ENCODE results near the gene RTP4. TPM values are rescaled to one million over a fixed set of nuclear protein-coding genes. Genes with fewer than 3 reads are reported as not detected.
"Not testable (repeated sequence)": the region's sequence is repeated elsewhere in the genome, so short reads cannot be mapped to it uniquely, and the experiment has no call there.

The RTP4 gene
- total and polyA plus RNA-seq, 2 of the 8 experiments (the other 6 are each of a cell fraction or from before 2014, with no cell fraction given) = not detected

DNA sequence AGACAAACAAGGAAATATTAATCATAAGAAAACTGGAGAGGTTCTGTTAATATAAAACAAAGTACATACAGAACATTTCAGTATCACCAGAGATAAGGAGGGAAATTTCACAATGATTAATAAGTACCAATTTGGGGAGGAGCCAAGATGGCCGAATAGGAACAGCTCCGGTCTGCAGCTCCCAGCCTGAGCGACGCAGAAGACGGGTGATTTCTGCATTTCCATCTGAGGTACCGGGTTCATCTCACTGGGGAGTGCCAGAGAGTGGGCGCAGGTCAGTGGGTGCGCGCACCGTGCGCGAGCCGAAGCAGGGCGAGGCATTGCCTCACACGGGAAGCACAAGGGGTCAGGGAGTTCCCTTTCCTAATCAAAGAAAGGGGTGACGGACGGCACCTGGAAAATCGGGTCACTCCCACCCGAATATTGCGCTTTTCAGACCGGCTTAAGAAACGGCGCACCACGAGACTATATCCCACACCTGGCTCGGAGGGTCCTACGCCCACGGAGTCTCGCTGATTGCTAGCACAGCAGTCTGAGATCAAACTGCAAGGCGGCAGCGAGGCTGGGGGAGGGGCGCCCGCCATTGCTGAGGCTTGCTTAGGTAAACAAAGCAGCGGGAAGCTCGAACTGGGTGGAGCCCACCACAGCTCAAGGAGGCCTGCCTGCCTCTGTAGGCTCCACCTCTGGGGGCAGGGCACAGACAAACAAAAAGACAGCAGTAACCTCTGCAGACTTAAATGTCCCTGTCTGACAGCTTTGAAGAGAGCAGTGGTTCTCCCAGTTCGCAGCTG lies 44.0 kb downstream of the RTP4 start:
- H2AFZ ChIP-seq (ENCODE audit: low read length); H4K8ac ChIP-seq (ENCODE audit: extremely low read depth, insufficient read depth, low read length); H3K4me1 ChIP-seq (replicated peaks in 1 of 4; ENCODE audit: control insufficient read depth in 3 of 4, insufficient read depth in 4 of 4, low read length in 3 of 4); H2BK120ac ChIP-seq (replicated peaks; ENCODE audit: low read depth, low read length); H3K56ac ChIP-seq (replicated peaks; ENCODE audit: insufficient read length, low read depth, low read length); H3K23me2 ChIP-seq (ENCODE audit: low read depth, low read length); H4K91ac ChIP-seq (replicated peaks; ENCODE audit: insufficient read length, low read length); H2BK12ac ChIP-seq (ENCODE audit: low read depth, low read length); H2BK5ac ChIP-seq (ENCODE audit: low read depth, low read length); H2BK15ac ChIP-seq (ENCODE audit: low read length); H3K9ac ChIP-seq (replicated peaks in 1 of 4; ENCODE audit: extremely low read depth in 1 of 4, low read depth in 3 of 4, low read length in 3 of 4); H3K4ac ChIP-seq (replicated peaks; ENCODE audit: insufficient read length, low read depth, low read length); H2AK5ac ChIP-seq (ENCODE audit: low read depth, low read length); H3K27me3 ChIP-seq (replicated peaks in 1 of 4; ENCODE audit: control insufficient read depth in 3 of 4, extremely low read depth in 1 of 4, insufficient read depth in 3 of 4, low read length in 3 of 4); FAIRE-seq; H3K36me3 ChIP-seq (ENCODE audit: control insufficient read depth in 2 of 4, insufficient read depth in 4 of 4, low read length in 3 of 4); H3K4me3 ChIP-seq (ENCODE audit: extremely low read depth in 1 of 4, insufficient read depth in 2 of 4, low read depth in 3 of 4, low read length in 4 of 4); H2BK20ac ChIP-seq (ENCODE audit: low read length); H4K20me1 ChIP-seq (replicated peaks in 1 of 2; ENCODE audit: control insufficient read depth in 1 of 2, insufficient read depth in 2 of 2, low read length in 2 of 2); H3K79me2 ChIP-seq (ENCODE audit: control insufficient read depth in 1 of 2, insufficient read depth in 2 of 2, low read length in 2 of 2); H3K9me3 ChIP-seq (ENCODE audit: insufficient read depth in 2 of 2, low read depth in 1 of 2, low read length in 1 of 2); H3K23ac ChIP-seq (ENCODE audit: insufficient read length); H3K4me2 ChIP-seq (ENCODE audit: insufficient read depth in 1 of 2, low read depth in 2 of 2, low read length in 2 of 2); H3K18ac ChIP-seq (ENCODE audit: extremely low read depth, low read length); H4K5ac ChIP-seq (ENCODE audit: insufficient read length, low read depth, low read length); H3K79me1 ChIP-seq (ENCODE audit: low read depth, low read length); H3K14ac ChIP-seq (ENCODE audit: insufficient read length); POLR2A ChIA-PET (ENCODE audit: partially characterized antibody); H3K27ac ChIP-seq (ENCODE audit: low read depth, low read length): not testable (repeated sequence)
- DNase-seq (ENCODE audit: low read depth in 1 of 2, low spot score in 2 of 2) = peak in 1 of 2 experiments; percentile 54
- CTCF ChIA-PET (ENCODE audit: partially characterized antibody) = interaction anchor here (2.0 kb wide), 1 partner anchor 94 kb away, joined by 7 read pairs; no protein-coding TSS in a partner anchor
- WGBS, 2 experiments (ENCODE audit: extremely low coverage in 1 of 2, insufficient coverage in 1 of 2, insufficient read length in 1 of 2, insufficient replicate concordance in 2 of 2, low coverage in 1 of 2, low lambda C conversion rate in 2 of 2, missing lambda C conversion rate in 1 of 2) = 73% methylated on average over 5 of the region's 35 CpGs; no CpG with 5 or more reads in 1 of the 2 experiments
- peak; percentile 40; the same call in 1 of the 2 replicates for TF ChIP-seq YY1 (IDR thresholded peaks at IDR 0.05; ENCODE audit: low read depth, low read length)

Other genes with a start within 250 kb of the RTP4 start
- gene RPL39L, start 228.9 kb upstream of the RTP4 start, total RNA-seq (2021; fragmentation: NEBNext Ultra II Directional; extraction: Animal tissue kit (Norgen Biotek cat#: 25700)) = 67.7 and 77.0 TPM in 2 replicates
- gene RPL39L, start 228.9 kb upstream of the RTP4 start, polyA plus RNA-seq (2011; rRNA removed) = 36.8 and 51.8 TPM in 2 replicates
- 3.0 and 3.2 TPM in 2 replicates for gene RTP1, start 170.9 kb upstream of the RTP4 start, total RNA-seq (2021; fragmentation: NEBNext Ultra II Directional; extraction: Animal tissue kit (Norgen Biotek cat#: 25700))
- 2.1 and 2.9 TPM in 2 replicates for gene RTP1, start 170.9 kb upstream of the RTP4 start, polyA plus RNA-seq (2011; rRNA removed)
- gene MASP1, start 76.6 kb upstream of the RTP4 start, total RNA-seq (2021; fragmentation: NEBNext Ultra II Directional; extraction: Animal tissue kit (Norgen Biotek cat#: 25700)) = 2.7 and 3.2 TPM in 2 replicates
- gene MASP1, start 76.6 kb upstream of the RTP4 start, polyA plus RNA-seq (2011; rRNA removed) = 3.5 and 5.8 TPM in 2 replicates